ENCODE results near the gene SPDYE16. TPM values are rescaled to one million over a fixed set of nuclear protein-coding genes. Genes with fewer than 3 reads are reported as not detected.
"Not testable (repeated sequence)": the region's sequence is repeated elsewhere in the genome, so short reads cannot be mapped to it uniquely, and the experiment has no call there.

Gene SPDYE16
- total RNA-seq, 1 experiment from 2014 or later = not detected

GRCh38 chr7:76507723-76508406, 35.2 kb downstream of the SPDYE16 start:
- Histone ChIP-seq H3K4me1 (ENCODE audit: insufficient read depth, low read length) (peaks cover 3% of the 10 kb centered on the region; the same call in 1 of the 2 replicates), H2BK12ac (ENCODE audit: insufficient read length, low read depth, low read length) (no peak overlapping the region), H3K4ac (ENCODE audit: low read depth, low read length) (no peak overlapping the region), H3K27me3 (ENCODE audit: insufficient read depth, low read length) (no peaks in the 10 kb centered on the region), H3K56ac (ENCODE audit: insufficient read length, low read depth, low read length) (no peak overlapping the region), H3K79me1 (ENCODE audit: insufficient read depth, low read depth, low read length, poor library complexity, severe bottlenecking) (no peaks in the 10 kb centered on the region), H3K23ac (ENCODE audit: insufficient read length, low read depth, low read length) (no peak overlapping the region), H3K79me2 (ENCODE audit: insufficient read depth, low read length) (no peaks in the 10 kb centered on the region), H2BK20ac (ENCODE audit: low read depth, low read length, poor library complexity, severe bottlenecking) (no peak overlapping the region), H3K9ac (ENCODE audit: extremely low read depth, insufficient read length, low read length) (no peak overlapping the region), H3K27ac (ENCODE audit: insufficient read length, low read depth, low read length) (no peak overlapping the region), H2AFZ (ENCODE audit: low read length) (no peak overlapping the region), H2BK5ac (ENCODE audit: insufficient read length, low read length) (no peak overlapping the region), H2AK5ac (ENCODE audit: insufficient read length, low read length) (no peak overlapping the region), H4K20me1 (ENCODE audit: control insufficient read depth, insufficient read depth, insufficient read length) (no peaks in the 10 kb centered on the region), H3K18ac (ENCODE audit: insufficient read length, low read depth, low read length) (no peak overlapping the region), H4K8ac (replicated peaks; ENCODE audit: insufficient read length, low read depth, low read length) (no peak overlapping the region), H2BK15ac (ENCODE audit: low read depth, low read length) (no peak overlapping the region), H3K9me3 (ENCODE audit: control insufficient read depth, low read depth, low read length) (no peaks in the 10 kb centered on the region), H3K23me2 (ENCODE audit: insufficient read length, low read depth, low read length, poor library complexity, severe bottlenecking) (no peaks in the 10 kb centered on the region), H3K14ac (ENCODE audit: insufficient read depth, low read length) (no peak overlapping the region), H4K91ac (ENCODE audit: insufficient read length, low read depth, low read length) (no peak overlapping the region), H3K4me2 (ENCODE audit: insufficient read depth, insufficient read length, low read length) (no peak overlapping the region), H3T11ph (ENCODE audit: low read length) (no peak overlapping the region), H4K5ac (ENCODE audit: insufficient read length, low read depth, low read length) (no peak overlapping the region), H2BK120ac (ENCODE audit: low read depth, low read length, poor library complexity, severe bottlenecking) (no peak overlapping the region)
- Mint-ChIP-seq H3K27me3 (ENCODE audit: low read depth) (no peaks in the 10 kb centered on the region), H3K9me3 (no peaks in the 10 kb centered on the region), H3K36me3 (ENCODE audit: insufficient read depth in 1 of 3, low read depth in 3 of 3) (peaks cover 0 to 13% (median 9%) of the 10 kb centered on the region in 3 experiments; a peak in 4 of 7 replicates), H3K4me1 (peaks cover 4 to 5% of the 10 kb centered on the region in 2 experiments), H3K4me3 (no peak overlapping the region), H3K27ac (no peak overlapping the region)
- 100% methylated on average over 2 of the region's 11 CpGs for WGBS (ENCODE audit: extremely low coverage, insufficient read length, low lambda C conversion rate)
- TF ChIP-seq CTCF (conservative IDR thresholded peaks at IDR 0.05) = no peak
- peak; percentile 11 for DNase-seq

- H3K9ac ChIP-seq (ENCODE audit: extremely low read depth, insufficient read length, low read length); H2AFZ ChIP-seq (ENCODE audit: low read length); H3K9me3 ChIP-seq (ENCODE audit: control insufficient read depth, low read depth, low read length); H3K27me3 ChIP-seq (ENCODE audit: insufficient read depth, low read length); H4K20me1 ChIP-seq (ENCODE audit: control insufficient read depth, insufficient read depth, insufficient read length); H3K4me1 ChIP-seq (ENCODE audit: insufficient read depth, low read length); H4K91ac ChIP-seq (ENCODE audit: insufficient read length, low read depth, low read length); H3K27ac Mint-ChIP-seq; H4K8ac ChIP-seq (replicated peaks; ENCODE audit: insufficient read length, low read depth, low read length); H3K9me3 Mint-ChIP-seq; H3T11ph ChIP-seq (ENCODE audit: low read length); H3K79me1 ChIP-seq (ENCODE audit: insufficient read depth, low read depth, low read length, poor library complexity, severe bottlenecking); H4K5ac ChIP-seq (ENCODE audit: insufficient read length, low read depth, low read length); H3K18ac ChIP-seq (ENCODE audit: insufficient read length, low read depth, low read length); H3K4me1 Mint-ChIP-seq; H2BK120ac ChIP-seq (ENCODE audit: low read depth, low read length, poor library complexity, severe bottlenecking); H3K27ac ChIP-seq (ENCODE audit: insufficient read length, low read depth, low read length); H3K79me2 ChIP-seq (ENCODE audit: insufficient read depth, low read length); H3K27me3 Mint-ChIP-seq (ENCODE audit: low read depth); H2AK5ac ChIP-seq (ENCODE audit: insufficient read length, low read length); DNase-seq; H3K4me3 Mint-ChIP-seq; H2BK15ac ChIP-seq (ENCODE audit: low read depth, low read length); H3K4ac ChIP-seq (ENCODE audit: low read depth, low read length); H2BK5ac ChIP-seq (ENCODE audit: insufficient read length, low read length); H3K23me2 ChIP-seq (ENCODE audit: insufficient read length, low read depth, low read length, poor library complexity, severe bottlenecking); H3K4me2 ChIP-seq (ENCODE audit: insufficient read depth, insufficient read length, low read length); H3K56ac ChIP-seq (ENCODE audit: insufficient read length, low read depth, low read length); H3K23ac ChIP-seq (ENCODE audit: insufficient read length, low read depth, low read length); H2BK12ac ChIP-seq (ENCODE audit: insufficient read length, low read depth, low read length); H2BK20ac ChIP-seq (ENCODE audit: low read depth, low read length, poor library complexity, severe bottlenecking); H3K14ac ChIP-seq (ENCODE audit: insufficient read depth, low read length): not testable (repeated sequence)
- WGBS (ENCODE audit: extremely low coverage, insufficient read length, low lambda C conversion rate) = no CpG with 5 or more reads among the region's 8 CpGs
- peaks cover 0 to 18% (median 9%) of the 10 kb centered on the region in 3 experiments; a peak in 5 of 7 replicates for H3K36me3 Mint-ChIP-seq (ENCODE audit: insufficient read depth in 1 of 3, low read depth in 3 of 3)
Measured at GRCh38 chr7:76506643-76507042, 36.5 kb downstream of the SPDYE16 start.
